NB4 (cell line): ENCODE data around the gene FNIP1.

Experiments used
- CTCF ChIP-seq: IDR thresholded peaks from one replicate; pipeline ENCODE4 v1.5.1; 2012; ENCODE audit warnings: low read depth, low read length
- MYC ChIP-seq: IDR thresholded peaks from 2 replicates; pipeline ENCODE4 v1.6.1; 2011; ENCODE audit warnings: low read depth, low read length
- POLR2A ChIP-seq: IDR thresholded peaks from 2 replicates; pipeline ENCODE4 v1.6.1; 2011; ENCODE audit warnings: mild to moderate bottlenecking; ENCODE audit not compliant: insufficient read length; ENCODE audit errors: extremely low read depth

- TF ChIP-seq CTCF (no peak), POLR2A (no peak), MYC (no peak)
These were observed 30.1 kb downstream of the FNIP1 start for GRCh38 chr5:131766689-131767088.
